LHCN-M2 (cell line): ENCODE measurements around the gene LTC4S. TPM values are rescaled to one million over a fixed set of nuclear protein-coding genes. Genes with fewer than 3 reads are reported as not detected.
"Not testable (repeated sequence)": the region's sequence is repeated elsewhere in the genome, so short reads cannot be mapped to it uniquely, and the experiment has no call there.

Experiments
- DNase-seq: peaks from one replicate; pipeline ENCODE4 v3.0.0-alpha.2; 2012; ENCODE audit warnings: low read depth
- total RNA-seq: library from RNA; depleted of rRNA; stranded (reverse); fragments of >200 nt; gene quantifications from 2 replicates; pipeline ENCODE4 v1.2.3, GENCODE V29; 2014

LTC4S gene
- total RNA-seq, 1 experiment from 2014 or later: not detected

DNA sequence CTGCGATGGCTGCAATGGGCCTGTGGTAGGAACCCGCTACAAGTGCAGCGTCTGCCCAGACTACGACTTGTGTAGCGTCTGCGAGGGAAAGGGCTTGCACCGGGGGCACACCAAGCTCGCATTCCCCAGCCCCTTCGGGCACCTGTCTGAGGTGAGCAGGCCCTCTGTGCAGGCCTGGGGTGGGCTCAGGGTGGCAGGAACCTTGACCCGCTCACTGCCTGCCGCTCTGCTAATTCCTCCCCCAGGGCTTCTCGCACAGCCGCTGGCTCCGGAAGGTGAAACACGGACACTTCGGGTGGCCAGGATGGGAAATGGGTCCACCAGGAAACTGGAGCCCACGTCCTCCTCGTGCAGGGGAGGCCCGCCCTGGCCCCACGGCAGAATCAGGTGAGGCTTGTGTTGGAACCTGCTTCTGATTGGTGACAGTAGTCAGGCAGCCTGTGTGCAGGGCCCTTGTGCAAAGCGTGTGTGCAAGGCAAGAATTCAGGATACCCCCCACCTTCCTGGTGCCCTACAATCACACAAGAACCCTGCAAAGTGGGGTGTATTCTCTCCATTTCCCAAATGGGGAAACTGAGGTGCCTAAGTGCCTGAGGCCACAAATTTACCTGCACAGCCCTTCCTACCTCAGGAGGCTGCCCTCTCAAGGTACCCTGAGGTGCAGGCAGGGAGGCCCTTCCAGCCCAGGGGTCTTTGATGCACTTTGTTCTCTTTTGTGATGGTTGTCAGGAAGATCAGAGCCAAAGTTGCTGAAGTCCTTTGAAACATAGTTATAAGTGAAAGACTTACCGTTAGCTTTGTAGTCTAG, 30.4 kb downstream of the LTC4S start:
- DNase-seq: no peak

DNA sequence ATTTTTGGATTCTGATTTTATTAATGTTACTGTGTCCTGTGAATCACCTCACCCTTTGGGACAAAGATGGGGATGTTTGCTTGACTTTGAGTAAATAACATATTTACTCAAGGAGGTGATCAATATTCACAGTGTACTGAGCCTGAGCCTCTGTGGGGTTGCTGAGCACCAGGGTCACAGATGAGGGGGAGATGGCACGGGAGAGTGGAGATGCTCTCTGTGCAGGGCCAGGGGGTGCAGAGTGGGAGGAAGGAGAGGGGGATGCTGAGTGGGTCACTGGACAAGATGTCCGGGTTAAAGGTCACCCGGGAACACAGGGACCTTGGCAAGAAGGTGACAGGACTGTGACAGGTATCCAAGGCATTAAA, 30.9 kb downstream of the LTC4S start:
- no peak for DNase-seq

DNA sequence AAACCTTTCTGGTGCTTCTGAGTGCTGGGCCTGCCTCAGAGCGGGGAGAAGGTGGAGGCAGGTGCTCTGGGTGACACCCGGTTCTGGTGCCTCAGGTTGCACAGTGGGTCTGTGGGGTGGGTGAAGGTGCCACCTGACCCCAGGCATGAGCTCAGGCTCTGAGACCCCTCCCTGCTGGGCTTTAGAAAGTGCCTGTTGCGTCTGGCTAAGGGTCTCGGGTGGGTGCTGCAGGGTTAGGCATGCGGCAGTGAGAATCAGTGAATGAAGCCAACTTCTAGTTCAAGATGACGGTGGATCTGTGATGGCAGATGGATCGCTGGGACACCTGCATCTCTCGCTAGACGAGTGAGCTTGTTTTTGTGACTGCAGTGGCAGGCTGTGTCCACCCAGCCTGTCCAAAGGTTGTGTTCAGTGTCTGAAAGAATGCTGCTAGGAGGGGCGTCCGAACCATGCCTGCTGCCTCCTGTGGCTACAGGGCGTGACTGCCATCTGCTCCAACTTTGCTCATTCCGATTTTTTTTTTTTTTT, 31.9 kb downstream of the LTC4S start:
- DNase-seq: no peak

DNA sequence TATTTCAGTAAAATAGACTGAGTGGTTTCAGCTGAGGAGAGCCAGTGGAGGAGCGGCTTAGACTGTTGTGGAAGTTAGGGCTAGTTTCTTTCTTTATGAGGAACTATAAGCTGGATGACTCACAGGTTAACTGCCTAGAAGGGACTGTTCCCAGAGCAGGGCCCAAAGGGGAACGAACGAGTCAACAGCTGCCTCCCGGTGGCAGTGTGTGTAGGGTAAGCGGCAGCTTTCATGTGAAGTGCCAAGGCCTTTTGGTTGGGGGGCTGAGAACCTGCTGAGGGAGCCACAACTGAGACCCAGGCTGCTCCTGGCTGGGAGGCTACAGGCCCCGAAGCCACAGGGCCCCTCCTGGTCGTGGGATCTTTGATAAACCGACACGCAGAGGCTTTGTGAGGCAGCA, 33.9 kb downstream of the LTC4S start:
- DNase-seq: peak; percentile 80

DNA sequence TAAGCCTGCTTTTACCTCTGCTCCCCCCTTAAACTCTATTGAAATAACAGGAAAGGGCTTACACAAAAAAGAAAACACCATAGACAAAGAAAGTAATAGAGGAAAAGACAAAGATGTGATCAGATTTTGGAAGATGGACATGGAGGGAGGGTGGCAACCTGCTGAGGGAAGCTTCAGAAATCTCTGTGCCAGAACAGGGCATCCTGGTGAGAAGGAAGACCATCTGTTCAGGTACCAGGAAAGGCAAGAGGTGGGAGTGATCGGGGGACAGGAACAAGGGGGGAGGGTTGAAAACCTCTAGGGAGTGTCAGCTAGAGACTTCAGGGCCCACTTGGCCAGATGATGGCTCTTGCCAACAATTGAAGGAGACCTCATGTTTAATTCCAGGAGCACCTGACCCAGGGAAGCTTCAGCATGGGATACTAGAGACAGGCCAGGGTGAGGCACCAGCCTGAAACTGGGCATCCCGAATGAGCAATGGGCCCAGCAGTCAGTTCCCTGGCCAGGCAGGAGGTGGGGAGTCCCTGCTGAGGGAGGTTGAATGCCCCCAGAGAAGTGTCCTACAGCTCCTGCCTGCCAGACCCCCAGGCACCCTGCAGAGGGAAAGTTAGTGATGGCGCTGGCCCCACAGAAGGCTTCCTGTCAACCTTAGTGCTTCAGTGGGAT, 35.1 kb downstream of the LTC4S start:
- DNase-seq: no peak

DNA sequence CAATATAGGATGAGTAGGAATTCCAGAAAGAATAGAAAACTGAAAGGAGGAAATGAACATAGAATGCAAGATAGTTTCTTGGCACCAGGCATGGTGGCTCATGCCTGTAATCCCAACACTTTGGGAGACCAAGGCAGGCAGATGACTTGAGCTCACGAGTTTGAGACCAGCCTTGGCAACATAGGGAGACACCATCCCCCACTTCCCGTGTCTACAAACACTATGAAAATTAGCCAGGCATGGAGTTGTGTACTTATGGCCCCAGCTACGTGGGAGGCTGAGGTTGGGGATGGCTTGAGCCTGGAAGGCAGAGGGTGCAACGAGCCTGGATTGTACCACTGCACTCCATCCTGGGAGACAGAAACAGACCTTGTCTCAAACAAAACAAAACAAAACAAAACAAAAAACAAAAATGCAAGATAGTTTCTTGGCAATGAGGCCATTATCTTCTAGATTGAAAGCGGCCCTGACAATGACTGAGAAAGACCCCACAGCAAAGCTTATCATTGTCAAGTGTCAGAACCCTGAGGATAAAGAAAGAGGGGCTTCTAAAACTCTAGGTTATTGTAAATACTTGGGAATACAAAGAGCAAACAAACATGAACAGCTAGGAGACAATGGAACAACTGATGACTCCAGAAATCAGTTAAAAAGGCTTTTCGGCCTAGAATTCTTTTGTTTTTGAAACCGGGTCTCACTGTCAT, 36.1 kb downstream of the LTC4S start:
- no peak for DNase-seq

DNA sequence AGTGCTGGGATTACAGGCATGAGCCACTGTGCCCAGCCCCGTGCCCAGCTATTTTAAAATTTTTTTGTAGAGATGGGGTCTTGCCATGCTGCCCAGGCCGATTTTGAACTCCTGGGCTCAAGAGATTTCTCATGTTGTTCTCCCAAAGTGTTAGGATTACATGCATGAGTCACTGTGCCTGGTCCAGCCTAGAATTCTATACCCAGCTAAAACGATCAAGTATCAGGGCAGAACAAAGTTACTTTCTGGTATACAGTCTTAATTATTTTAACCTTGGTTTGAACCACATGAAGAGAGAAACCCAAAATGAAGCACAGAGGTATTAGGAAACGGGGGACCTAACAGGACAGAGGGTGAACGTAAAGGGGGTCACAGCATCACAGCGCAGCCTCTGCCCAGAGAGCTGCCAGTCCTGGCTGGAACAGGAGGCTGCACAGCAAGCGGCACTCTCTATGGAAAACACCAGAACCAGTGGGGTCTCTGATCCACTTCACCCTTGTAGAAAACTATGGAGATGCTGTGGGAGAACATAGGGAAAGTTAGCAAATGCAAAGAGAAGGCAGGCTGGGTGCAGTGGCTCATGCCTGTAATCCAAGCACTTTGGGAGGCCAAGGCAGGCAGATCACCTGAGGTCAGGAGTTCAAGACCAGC, 37.2 kb downstream of the LTC4S start:
- DNase-seq: no peak

DNA sequence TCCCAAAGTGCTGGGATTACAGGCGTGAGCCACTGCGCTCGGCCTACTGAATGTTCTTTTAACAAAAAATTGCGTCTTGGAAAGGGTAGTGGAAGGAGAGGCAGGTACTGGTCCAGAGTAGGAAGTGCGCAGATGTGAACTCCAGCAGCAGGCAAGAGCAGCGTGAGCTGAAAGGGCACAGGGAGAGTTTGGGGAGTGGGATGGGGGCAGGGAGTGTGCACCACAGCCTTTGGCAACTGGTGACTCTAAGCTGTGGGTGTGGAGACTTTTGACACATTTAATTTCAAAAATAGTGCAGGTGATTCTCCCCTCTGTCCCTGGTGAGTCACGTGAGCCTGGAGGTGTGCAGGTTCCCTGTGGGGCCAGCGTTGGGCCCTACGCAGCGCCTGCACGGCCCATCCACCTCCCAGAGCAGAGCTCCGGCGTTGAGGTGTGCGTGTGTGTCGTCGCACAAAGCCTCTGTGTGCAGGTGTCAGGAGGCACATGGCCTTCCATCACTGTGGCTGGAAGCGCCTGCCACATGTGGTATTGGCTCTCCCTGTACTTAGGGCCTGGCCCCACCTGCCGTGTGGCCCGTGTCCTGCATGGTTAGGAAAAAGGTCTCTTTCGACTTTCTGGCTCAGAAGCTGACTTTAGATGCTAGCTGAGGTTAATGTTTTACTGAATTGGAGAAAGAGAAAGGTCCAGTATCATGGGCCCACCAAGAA, 38.4 kb downstream of the LTC4S start:
- DNase-seq: no peak

DNA sequence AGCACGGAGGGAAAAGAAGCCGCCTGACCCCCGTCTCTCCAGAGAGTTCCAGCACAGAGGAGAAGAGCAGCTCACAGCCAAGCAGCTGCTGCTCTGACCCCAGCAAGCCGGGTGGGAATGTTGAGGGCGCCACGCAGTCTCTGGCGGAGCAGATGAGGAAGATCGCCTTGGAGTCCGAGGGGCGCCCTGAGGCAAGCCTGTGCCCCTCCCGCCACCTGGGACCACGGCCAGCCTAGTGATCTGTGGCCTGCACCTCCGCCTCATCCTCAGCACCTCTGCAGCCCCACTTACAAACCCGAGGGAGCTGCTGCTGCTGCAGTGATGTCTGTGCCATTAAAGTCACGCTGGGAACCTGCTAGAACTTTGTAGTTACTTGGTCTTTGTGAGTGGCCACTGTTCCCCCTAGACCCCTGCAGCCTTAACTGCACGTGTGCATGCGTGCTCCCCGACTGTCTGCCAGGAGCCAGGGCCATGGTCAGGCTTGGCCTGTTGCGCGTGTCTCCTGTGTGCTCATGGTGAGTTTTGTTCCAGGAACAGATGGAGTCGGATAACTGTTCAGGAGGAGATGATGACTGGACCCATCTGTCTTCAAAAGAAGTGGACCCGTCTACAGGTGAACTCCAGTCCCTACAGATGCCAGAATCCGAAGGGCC, 39.4 kb downstream of the LTC4S start:
- no peak for DNase-seq

DNA sequence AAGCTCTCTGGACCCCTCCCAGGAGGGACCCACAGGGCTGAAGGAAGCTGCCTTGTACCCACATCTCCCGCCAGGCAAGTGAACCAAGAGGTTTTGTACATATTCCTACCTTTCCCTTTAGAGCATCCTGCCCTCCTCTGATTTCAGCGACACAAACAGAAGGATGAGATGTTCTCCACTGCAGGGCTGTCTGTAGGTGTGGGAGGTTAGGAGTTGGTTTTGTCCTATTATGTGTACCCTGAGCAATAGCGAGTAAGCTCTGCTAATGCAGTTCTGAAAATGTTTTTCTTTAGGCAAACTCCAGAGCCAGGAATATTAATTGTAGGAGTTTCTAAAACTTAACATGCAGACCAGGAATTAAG, 39.9 kb downstream of the LTC4S start:
- no peak for DNase-seq

DNA sequence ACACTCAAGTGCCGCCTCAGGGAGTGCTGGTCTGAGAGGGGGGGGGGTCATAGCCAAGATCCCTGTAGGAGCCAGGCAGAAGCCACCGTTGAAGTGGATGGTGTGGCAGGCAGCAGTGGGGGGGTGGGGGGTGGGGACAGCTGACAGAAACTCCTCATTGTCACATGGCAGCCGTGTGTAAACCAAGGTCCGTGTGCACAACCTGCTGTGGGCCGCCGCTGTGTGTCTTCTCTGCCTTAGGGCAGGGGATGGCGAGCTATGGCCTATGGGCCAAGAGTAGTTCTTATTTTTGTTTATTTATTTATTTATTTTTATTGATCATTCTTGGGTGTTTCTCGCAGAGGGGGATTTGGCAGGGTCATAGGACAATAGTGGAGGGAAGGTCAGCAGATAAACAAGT, 40.3 kb downstream of the LTC4S start:
- DNase-seq: no peak

DNA sequence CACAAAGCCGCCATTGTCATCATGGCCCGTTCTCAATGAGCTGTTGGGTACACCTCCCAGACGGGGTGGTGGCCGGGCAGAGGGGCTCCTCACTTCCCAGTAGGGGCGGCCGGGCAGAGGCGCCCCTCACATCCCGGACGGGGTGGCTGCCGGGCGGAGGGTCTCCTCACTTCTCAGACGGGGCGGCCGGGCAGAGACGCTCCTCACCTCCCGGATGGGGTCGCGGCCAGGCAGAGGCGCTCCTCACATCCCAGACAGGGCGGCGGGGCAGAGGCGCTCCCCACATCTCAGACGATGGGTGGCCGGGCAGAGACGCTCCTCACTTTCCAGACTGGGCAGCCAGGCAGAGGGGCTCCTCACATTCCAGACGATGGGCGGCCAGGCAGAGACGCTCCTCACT, 41.1 kb downstream of the LTC4S start:
- DNase-seq: not testable (repeated sequence)

DNA sequence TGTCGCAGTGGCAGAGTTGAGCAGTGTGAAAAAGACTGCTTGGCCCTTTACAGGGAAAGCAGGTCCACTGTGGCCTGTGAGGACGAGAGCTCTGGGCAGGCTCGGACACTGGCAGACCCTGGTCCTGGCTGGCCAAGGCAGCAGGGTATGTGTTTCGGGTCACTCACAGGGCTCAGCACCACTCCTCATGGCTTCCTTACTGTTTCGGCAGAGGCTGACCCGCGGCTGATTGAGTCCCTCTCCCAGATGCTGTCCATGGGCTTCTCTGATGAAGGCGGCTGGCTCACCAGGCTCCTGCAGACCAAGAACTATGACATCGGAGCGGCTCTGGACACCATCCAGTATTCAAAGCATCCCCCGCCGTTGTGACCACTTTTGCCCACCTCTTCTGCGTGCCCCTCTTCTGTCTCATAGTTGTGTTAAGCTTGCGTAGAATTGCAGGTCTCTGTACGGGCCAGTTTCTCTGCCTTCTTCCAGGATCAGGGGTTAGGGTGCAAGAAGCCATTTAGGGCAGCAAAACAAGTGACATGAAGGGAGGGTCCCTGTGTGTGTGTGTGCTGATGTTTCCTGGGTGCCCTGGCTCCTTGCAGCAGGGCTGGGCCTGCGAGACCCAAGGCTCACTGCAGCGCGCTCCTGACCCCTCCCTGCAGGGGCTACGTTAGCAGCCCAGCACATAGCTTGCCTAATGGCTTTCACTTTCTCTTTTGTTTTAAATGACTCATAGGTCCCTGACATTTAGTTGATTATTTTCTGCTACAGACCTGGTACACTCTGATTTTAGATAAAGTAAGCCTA, 42.6 kb downstream of the LTC4S start:
- DNase-seq: peak; percentile 29

DNA sequence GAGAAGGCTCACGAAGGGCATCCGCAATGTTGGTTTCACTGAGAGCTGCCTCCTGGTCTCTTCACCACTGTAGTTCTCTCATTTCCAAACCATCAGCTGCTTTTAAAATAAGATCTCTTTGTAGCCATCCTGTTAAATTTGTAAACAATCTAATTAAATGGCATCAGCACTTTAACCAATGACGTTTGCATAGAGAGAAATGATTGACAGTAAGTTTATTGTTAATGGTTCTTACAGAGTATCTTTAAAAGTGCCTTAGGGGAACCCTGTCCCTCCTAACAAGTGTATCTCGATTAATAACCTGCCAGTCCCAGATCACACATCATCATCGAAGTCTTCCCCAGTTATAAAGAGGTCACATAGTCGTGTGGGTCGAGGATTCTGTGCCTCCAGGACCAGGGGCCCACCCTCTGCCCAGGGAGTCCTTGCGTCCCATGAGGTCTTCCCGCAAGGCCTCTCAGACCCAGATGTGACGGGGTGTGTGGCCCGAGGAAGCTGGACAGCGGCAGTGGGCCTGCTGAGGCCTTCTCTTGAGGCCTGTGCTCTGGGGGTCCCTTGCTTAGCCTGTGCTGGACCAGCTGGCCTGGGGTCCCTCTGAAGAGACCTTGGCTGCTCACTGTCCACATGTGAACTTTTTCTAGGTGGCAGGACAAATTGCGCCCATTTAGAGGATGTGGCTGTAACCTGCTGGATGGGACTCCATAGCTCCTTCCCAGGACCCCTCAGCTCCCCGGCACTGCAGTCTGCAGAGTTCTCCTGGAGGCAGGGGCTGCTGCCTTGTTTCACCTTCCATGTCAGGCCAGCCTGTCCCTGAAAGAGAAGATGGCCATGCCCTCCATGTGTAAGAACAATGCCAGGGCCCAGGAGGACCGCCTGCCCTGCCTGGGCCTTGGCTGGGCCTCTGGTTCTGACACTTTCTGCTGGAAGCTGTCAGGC, 43.6 kb downstream of the LTC4S start:
- DNase-seq: no peak

DNA sequence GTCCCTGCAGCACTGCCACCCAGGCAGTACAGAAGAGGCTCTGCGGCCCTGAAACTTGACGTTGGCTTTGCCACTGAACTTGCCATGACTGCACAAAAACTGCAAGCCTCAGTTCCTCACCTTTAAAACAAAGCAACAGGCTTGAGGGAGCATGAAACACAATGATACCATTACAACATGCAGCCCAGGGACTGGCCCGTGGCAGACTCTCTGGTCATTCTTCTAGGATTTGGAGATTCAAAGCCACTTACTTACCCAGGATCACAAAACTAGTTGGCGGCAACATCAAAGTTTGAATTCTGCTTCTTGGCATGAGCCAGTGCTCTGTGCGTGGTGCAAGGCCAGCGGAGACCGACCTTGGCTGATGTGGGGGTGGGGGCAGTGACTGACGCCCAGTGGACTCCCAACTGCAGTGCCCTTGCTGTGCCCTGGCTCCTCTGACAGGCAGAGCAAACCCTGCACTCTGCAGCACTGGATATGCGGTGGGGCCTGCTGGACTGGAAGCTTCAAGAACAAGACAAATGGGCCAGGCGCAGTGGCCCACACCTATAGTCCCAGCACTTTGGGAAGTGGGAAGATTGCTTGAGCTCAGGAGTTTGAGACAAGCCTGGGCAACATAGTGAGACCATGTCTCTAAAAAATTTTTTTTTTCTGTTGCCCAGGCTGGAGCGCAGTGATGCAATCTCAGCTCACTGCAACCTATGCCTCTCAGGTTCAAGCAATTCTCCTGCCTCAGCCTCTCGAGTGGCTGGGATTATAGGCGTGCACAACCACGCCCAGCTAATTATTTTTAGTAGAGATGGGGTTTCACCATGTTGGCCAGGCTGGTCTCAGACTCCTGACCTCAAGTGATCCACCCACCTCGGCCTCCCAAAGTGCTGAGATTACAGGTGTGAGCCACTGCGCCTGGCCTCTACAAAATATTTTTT, 45.8 kb downstream of the LTC4S start:
- no peak for DNase-seq

DNA sequence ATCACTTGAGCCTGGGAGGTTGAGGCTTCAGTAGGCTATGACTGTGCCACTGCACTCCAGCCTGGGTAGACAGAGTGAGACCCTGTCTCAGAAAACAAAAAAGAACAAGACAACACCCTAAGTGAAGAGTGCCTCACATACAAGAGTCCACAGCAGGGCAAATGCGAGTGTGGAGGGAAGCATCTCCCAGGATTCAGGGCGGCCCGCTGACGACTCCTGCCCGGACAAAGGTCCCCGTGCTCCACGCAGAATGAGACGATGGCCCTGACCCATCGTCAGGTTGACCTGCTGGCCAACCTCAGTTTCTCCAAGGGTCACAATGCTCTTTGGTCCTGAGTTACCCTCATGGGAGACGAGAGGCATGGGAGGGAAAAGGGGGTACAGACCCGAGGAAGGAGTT, 46.5 kb downstream of the LTC4S start:
- no peak for DNase-seq

DNA sequence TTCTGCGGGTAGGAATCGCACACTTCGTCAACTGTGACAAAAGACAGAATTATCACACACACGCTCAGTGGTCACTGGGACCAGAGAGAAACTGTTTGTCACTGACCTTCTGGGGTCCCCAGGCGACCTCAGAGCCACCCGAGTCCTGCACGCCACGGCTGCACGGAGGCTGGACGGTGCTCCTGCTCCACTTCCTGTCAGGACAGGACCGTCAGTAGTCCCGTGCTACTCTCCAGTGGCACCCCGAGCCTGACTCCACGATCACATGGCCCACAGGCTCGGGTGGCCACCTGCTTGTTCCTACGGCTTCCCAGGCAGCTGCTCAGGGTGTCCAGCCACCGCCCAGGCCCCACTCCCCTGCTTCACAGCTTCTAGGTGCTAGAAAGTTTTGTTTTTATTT, 47.0 kb downstream of the LTC4S start:
- no peak for DNase-seq

DNA sequence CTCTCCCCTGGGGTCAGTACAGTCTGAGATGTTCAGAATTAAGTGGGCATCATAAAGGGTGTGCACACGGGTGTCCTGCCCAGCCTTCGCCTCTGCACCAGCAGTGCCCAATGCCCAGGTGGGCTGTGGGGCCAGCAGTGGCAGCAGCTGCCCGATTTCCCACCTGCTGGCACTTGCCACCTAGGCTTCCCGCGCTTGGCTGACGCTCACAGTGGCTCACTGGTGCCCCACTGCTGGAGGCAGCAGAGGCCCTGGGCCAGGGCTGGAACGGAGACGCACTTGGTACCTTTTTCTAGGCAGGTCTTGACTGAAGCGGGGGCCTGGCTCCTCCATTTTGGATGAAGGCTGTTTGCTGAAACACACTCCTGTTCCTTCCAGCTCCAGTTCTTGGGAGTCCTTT, 47.8 kb downstream of the LTC4S start:
- no peak for DNase-seq
